Suppressor macrophage (primary cell): Measurements from ENCODE around the gene FTSJ3.
A peak's percentile ranks its signal among the peaks of the same experiment; 100 is the strongest.

ENCODE experiments used
- DNase-seq, 4 experiments: peaks; one replicate each; pipeline ENCODE4 v3.0.0-alpha.2; 2020 to 2022

Gene FTSJ3

GRCh38 chr17:63842540-63843386 is 15.3 kb upstream of the FTSJ3 start, which contains the start of gene SMARCD2:
SMARCD2 (minus strand) TSS chr17:63842685; CDS start chr17:63842674, 11 bp downstream.
- DNase-seq = peak; percentile 98 to 100 (median 99)

- peak in 3 of 4 experiments; percentile 15 to 56 (median 45) for DNase-seq
Observed at GRCh38 chr17:63842173-63842539, 14.7 kb upstream of the FTSJ3 start.

- peak; percentile 49 to 81 (median 76) for DNase-seq
Observed at GRCh38 chr17:63841350-63842172, 14.1 kb upstream of the FTSJ3 start.

- peak in 2 of 4 experiments; percentile 25 to 26 for DNase-seq
Observed at GRCh38 chr17:63840591-63841349, 13.3 kb upstream of the FTSJ3 start.

- DNase-seq = no peak
Observed at GRCh38 chr17:63838631-63839171, 11.2 kb upstream of the FTSJ3 start.

GRCh38 chr17:63837962-63838600 is 10.6 kb upstream of the FTSJ3 start:
- no peak for DNase-seq

GRCh38 chr17:63837480-63837879 is 10.0 kb upstream of the FTSJ3 start:
- no peak for DNase-seq

- no peak for DNase-seq
Observed at GRCh38 chr17:63836811-63837210, 9.3 kb upstream of the FTSJ3 start.

- no peak for DNase-seq
Observed at GRCh38 chr17:63835167-63835720, 7.8 kb upstream of the FTSJ3 start.

GRCh38 chr17:63834431-63835166 is 7.1 kb upstream of the FTSJ3 start:
- peak; percentile 64 to 87 (median 82) for DNase-seq

GRCh38 chr17:63833741-63834373 is 6.4 kb upstream of the FTSJ3 start:
- no peak for DNase-seq

- no peak for DNase-seq
Observed at GRCh38 chr17:63833026-63833740, 5.7 kb upstream of the FTSJ3 start.

- no peak for DNase-seq
Observed at GRCh38 chr17:63832455-63832854, 5.0 kb upstream of the FTSJ3 start.

- no peak for DNase-seq
Observed at GRCh38 chr17:63832014-63832413, 4.6 kb upstream of the FTSJ3 start.

GRCh38 chr17:63831505-63831904 is 4.0 kb upstream of the FTSJ3 start:
- no peak for DNase-seq

- no peak for DNase-seq
Observed at GRCh38 chr17:63830904-63831491, 3.5 kb upstream of the FTSJ3 start.

- no peak for DNase-seq
Observed at GRCh38 chr17:63830278-63830677, 2.8 kb upstream of the FTSJ3 start.

- no peak for DNase-seq
Observed at GRCh38 chr17:63828936-63829335, 1.5 kb upstream of the FTSJ3 start.

GRCh38 chr17:63827801-63828221 is 348 bp upstream of the FTSJ3 start:
- DNase-seq = no peak
